ENCODE measurements around the gene FLNB. TPM values are rescaled to one million over a fixed set of nuclear protein-coding genes. Genes with fewer than 3 reads are reported as not detected.

The FLNB gene
- total RNA-seq, 1 donor from 2014 or later: 72.9 TPM

DNA sequence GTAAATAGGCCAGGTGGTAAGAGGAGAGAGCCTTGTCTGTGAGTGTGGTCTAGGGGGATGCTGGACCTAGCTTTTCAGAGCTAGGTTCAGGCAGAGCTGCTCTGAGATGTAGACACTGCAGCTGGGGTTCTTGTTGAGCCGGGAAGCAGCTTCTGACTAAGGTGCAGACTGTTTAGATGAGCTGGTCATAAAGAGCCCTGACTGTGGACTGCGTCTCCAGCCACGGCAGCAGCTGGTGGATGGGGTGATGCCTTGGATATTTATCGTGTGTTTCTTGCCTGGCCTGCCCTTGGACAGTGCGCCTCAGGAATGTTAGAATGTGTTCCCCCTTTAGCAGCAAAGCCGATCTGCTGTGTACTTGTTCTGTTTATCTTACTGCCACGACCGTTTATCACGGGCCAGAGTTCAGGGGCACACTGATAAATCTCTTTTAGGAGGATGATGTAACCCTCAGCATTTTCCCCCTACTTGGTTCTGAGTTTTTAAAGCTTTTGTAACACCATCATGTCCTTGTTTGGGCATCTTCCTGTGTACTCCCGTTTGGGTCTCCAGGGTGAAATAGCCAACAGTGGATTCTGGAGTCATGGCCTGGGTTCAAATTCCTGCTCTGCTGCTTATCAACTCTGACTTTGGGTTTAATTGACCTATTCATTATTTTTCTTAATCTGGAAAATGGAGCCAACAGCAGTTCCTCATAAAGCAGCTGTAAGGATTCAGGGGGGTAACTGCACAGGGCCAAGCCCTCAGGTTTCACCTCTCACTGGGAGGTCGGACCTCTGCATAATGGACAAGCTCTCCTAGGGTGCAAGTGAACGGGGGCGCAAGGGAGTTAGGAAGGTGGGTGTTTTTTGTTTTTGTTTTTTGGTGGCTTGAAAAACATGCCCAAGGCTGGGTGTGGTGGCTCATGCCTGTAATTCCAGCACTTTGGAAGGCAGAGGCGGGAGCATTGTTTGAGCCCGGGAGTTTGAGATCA is 51.4 kb downstream of the FLNB start:
- no peaks in the 10 kb centered on the region for H3K36me3 Mint-ChIP-seq (ENCODE audit: unreplicated experiment)
- peaks cover 51% of the 10 kb centered on the region for H3K4me1 Mint-ChIP-seq (ENCODE audit: unreplicated experiment)
- DNase-seq (ENCODE audit: extremely low spot score, unreplicated experiment): no peak
- peak overlapping the region; percentile 88 for H3K27ac Mint-ChIP-seq (ENCODE audit: unreplicated experiment)
- H3K4me3 Mint-ChIP-seq (ENCODE audit: unreplicated experiment): peak overlapping the region; percentile 15
- H3K9me3 Mint-ChIP-seq (ENCODE audit: unreplicated experiment): no peaks in the 10 kb centered on the region
- TF ChIP-seq, protein P1, sequence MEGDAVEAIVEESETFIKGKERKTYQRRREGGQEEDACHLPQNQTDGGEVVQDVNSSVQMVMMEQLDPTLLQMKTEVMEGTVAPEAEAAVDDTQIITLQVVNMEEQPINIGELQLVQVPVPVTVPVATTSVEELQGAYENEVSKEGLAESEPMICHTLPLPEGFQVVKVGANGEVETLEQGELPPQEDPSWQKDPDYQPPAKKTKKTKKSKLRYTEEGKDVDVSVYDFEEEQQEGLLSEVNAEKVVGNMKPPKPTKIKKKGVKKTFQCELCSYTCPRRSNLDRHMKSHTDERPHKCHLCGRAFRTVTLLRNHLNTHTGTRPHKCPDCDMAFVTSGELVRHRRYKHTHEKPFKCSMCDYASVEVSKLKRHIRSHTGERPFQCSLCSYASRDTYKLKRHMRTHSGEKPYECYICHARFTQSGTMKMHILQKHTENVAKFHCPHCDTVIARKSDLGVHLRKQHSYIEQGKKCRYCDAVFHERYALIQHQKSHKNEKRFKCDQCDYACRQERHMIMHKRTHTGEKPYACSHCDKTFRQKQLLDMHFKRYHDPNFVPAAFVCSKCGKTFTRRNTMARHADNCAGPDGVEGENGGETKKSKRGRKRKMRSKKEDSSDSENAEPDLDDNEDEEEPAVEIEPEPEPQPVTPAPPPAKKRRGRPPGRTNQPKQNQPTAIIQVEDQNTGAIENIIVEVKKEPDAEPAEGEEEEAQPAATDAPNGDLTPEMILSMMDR (IDR thresholded peaks at IDR 0.05): no peak
- no peaks in the 10 kb centered on the region for H3K27me3 Mint-ChIP-seq (ENCODE audit: unreplicated experiment)

DNA sequence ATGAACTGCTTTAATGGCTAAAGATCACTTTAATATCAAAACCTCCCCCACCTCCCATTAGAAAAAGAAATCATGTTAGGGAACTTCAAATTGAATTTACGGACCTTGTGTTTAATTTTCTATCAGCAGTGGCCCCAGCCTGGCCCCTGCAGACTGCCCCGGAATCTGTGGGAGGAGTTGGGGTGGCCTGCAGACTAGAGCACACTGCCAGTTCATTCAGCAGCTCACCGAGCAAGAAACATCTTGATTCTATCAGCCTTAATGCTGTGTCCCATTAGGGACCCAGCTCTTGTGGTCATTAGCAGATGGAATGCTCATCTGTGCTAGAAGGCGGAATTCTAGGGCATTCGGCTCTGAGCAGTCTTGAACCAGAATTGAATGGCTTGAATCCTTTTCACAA is 54.2 kb downstream of the FLNB start:
- Mint-ChIP-seq H3K4me1 (ENCODE audit: unreplicated experiment) (peaks cover 77% of the 10 kb centered on the region), H3K36me3 (ENCODE audit: unreplicated experiment) (no peaks in the 10 kb centered on the region), H3K27me3 (ENCODE audit: unreplicated experiment) (no peaks in the 10 kb centered on the region), H3K4me3 (ENCODE audit: unreplicated experiment) (no peak overlapping the region), H3K9me3 (ENCODE audit: unreplicated experiment) (no peaks in the 10 kb centered on the region), H3K27ac (ENCODE audit: unreplicated experiment) (no peak overlapping the region)
- TF ChIP-seq, protein P1 (IDR thresholded peaks at IDR 0.05): no peak
- DNase-seq (ENCODE audit: extremely low spot score, unreplicated experiment): no peak

GRCh38 chr3:58063022-58063815 is 55.0 kb downstream of the FLNB start:
- no peak overlapping the region for H3K4me3 Mint-ChIP-seq (ENCODE audit: unreplicated experiment)
- DNase-seq (ENCODE audit: extremely low spot score, unreplicated experiment): no peak
- peaks cover 85% of the 10 kb centered on the region for H3K4me1 Mint-ChIP-seq (ENCODE audit: unreplicated experiment)
- H3K36me3 Mint-ChIP-seq (ENCODE audit: unreplicated experiment): no peaks in the 10 kb centered on the region
- H3K27me3 Mint-ChIP-seq (ENCODE audit: unreplicated experiment): no peaks in the 10 kb centered on the region
- H3K27ac Mint-ChIP-seq (ENCODE audit: unreplicated experiment): peak overlapping the region; percentile 1
- TF ChIP-seq, protein P1 (IDR thresholded peaks at IDR 0.05): no peak
- no peaks in the 10 kb centered on the region for H3K9me3 Mint-ChIP-seq (ENCODE audit: unreplicated experiment)

DNA sequence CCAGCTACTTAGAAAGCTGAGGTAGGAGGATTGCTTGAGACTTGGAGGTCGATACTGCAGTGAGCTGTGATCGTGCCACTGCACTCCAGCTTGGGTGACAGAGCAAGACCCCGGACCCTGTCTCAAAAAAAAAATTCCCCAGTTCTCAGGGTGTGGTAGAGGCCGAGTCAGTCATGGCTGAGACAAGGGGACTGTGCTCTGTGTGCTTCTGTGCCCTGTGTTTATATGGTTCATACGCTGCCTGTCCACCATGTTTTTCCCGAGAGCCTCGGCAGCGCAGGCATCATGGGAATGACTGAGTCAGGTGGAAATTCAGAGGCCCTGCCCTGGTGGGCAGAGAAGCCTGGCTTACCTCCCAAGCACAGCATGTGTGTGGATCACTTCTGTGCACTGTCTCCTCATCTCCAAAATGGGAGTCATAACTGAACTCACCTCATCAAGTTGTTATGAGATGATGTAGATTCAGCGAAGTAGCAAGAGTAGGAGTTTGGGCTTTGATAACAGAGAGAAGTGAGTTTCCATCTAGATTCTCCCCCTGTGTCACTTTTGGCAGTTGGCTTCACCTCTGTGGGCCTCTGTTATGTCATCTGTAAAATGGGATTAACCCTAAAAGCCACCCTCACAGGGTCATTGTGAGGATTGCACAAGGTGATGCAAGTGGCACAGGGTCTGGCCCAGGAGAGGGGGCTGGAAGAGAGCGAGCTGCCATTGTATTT is 56.9 kb downstream of the FLNB start:
- peak overlapping the region; percentile 64 for H3K27ac Mint-ChIP-seq (ENCODE audit: unreplicated experiment)
- H3K27me3 Mint-ChIP-seq (ENCODE audit: unreplicated experiment): no peaks in the 10 kb centered on the region
- H3K36me3 Mint-ChIP-seq (ENCODE audit: unreplicated experiment): no peaks in the 10 kb centered on the region
- H3K4me3 Mint-ChIP-seq (ENCODE audit: unreplicated experiment): no peak overlapping the region
- DNase-seq (ENCODE audit: extremely low spot score, unreplicated experiment): no peak
- peaks cover 74% of the 10 kb centered on the region for H3K4me1 Mint-ChIP-seq (ENCODE audit: unreplicated experiment)
- TF ChIP-seq, protein P1 (IDR thresholded peaks at IDR 0.05): no peak
- no peaks in the 10 kb centered on the region for H3K9me3 Mint-ChIP-seq (ENCODE audit: unreplicated experiment)
